ENCODE data around the gene OLIG3. TPM values are rescaled to one million over a fixed set of nuclear protein-coding genes. Genes with fewer than 3 reads are reported as not detected.
A peak's percentile ranks its signal among the peaks of the same experiment; 100 is the strongest.

Gene OLIG3
- total and polyA plus RNA-seq, 2 of the 13 experiments (the other 11 are each of a cell fraction or from before 2014, with no cell fraction given), result not detected

GRCh38 chr6:137471986-137472385, 22.2 kb downstream of the OLIG3 start:
- 47% methylated on average over 2 of the region's 2 CpGs for WGBS (ENCODE audit: low lambda C conversion rate)
- peaks cover 0 to 17% of the 10 kb centered on the region in 2 experiments; a peak in 3 of 5 replicates for H3K27me3 ChIP-seq (ENCODE audit: control insufficient read depth in 1 of 2, insufficient read depth in 2 of 2, low read length in 2 of 2)
- TF ChIP-seq ZBTB37 (CRISPR knock-in tag; IDR thresholded peaks at IDR 0.05) (no peak), ZNF550 (CRISPR knock-in tag; IDR thresholded peaks at IDR 0.05; ENCODE audit: borderline replicate concordance) (no peak), ZNF34 (CRISPR knock-in tag; IDR thresholded peaks at IDR 0.05; ENCODE audit: borderline replicate concordance) (no peak), HNF4G (IDR thresholded peaks at IDR 0.05; ENCODE audit: borderline replicate concordance, low read depth, low read length) (no peak), HNF4G (CRISPR knock-in tag; IDR thresholded peaks at IDR 0.05; ENCODE audit: borderline replicate concordance, low read depth) (no peak), ZBTB40 (IDR thresholded peaks at IDR 0.05) (no peak), ZBTB40 (CRISPR knock-in tag; IDR thresholded peaks at IDR 0.05) (no peak), YEATS4 (CRISPR knock-in tag; IDR thresholded peaks at IDR 0.05; ENCODE audit: borderline replicate concordance) (no peak)
- BruUV-seq (replicated peaks), result no TSS peak
- intact Hi-C loops (cut with micrococcal nuclease; ENCODE audit: unreplicated experiment), result no loop called here
- DNase-seq (ENCODE audit: low spot score), result no peak
- H2AFZ ChIP-seq (ENCODE audit: low read length), result no peak overlapping the region
- no peaks in the 10 kb centered on the region for H3K79me2 ChIP-seq (ENCODE audit: insufficient read depth, low read length)
- H3K4me1 ChIP-seq (ENCODE audit: insufficient read depth, low read length), result no peaks in the 10 kb centered on the region
- H3K36me3 ChIP-seq (replicated peaks in 1 of 2; ENCODE audit: control insufficient read depth in 1 of 2, insufficient read depth in 2 of 2, low read length in 2 of 2), result no peaks in the 10 kb centered on the region
- ChIA-PET CTCF (ENCODE audit: low intra/inter-chr PET ratio, low total read pairs) (no interaction called here), POLR2A (no interaction called here)
- no peak overlapping the region for H3K9ac ChIP-seq (ENCODE audit: insufficient read depth, low read depth, low read length)
- in situ Hi-C loops (cut with HindIII; ENCODE audit: extremely low pct_ligation_motif_present, low pct_unique_long_range_greater_than_20kb), result no loop called here
- no peak for ATAC-seq
- H3K4me2 ChIP-seq (ENCODE audit: low read depth, low read length), result no peak overlapping the region
- no peaks in the 10 kb centered on the region for H3K9me3 ChIP-seq (ENCODE audit: low read length)
- FAIRE-seq, result peak; percentile 26
- H4K20me1 ChIP-seq (ENCODE audit: insufficient read depth, low read length), result no peaks in the 10 kb centered on the region
- H3K4me3 ChIP-seq (replicated peaks in 1 of 3; ENCODE audit: insufficient read depth in 1 of 3, low read depth in 2 of 3, low read length in 3 of 3), result no peak overlapping the region
- H3K27ac ChIP-seq (ENCODE audit: extremely low read length, insufficient read depth, low read length), result no peak overlapping the region

All from HepG2 (cell line).